CD14-positive monocyte (primary cell): ENCODE measurements around the gene FBXW12. TPM values are rescaled to one million over a fixed set of nuclear protein-coding genes. Genes with fewer than 3 reads are reported as not detected.
A peak's percentile ranks its signal among the peaks of the same experiment; 100 is the strongest.

Experiments
- DNase-seq, 3 donors: peaks; one replicate each; pipeline ENCODE4 v3.0.0-alpha.2; 2011 to 2022
- H2AFZ ChIP-seq: 2 replicates; pipeline ENCODE4 v1.6.0; 2012; ENCODE audit warnings: mild to moderate bottlenecking, low read depth, low read length, inconsistent platforms; ENCODE audit not compliant: insufficient read depth, poor library complexity, severe bottlenecking
- H3K27ac ChIP-seq, 2 donors: 1 replicate in 1 of 2; 2 replicates in 1 of 2; pipeline ENCODE4 v1.5.1; 2012 to 2013; ENCODE audit warnings: low read length in 2 of 2, control low read depth in 1 of 2, inconsistent platforms in 1 of 2, low read depth in 1 of 2, mild to moderate bottlenecking in 1 of 2
- H3K27me3 ChIP-seq, 2 donors: one replicate each; pipeline versions ENCODE4 v1.6.0 to v1.6.1; 2011 to 2013; ENCODE audit warnings: low read length in 2 of 2; ENCODE audit not compliant: control insufficient read depth in 2 of 2, insufficient read depth in 2 of 2
- H3K36me3 ChIP-seq, 2 donors: replicated peaks in 1 of 2; 1 replicate in 1 of 2; 2 replicates in 1 of 2; pipeline versions ENCODE4 v1.5.1 to v1.6.1; 2012 to 2013; ENCODE audit warnings: low read length in 2 of 2, control low read depth in 1 of 2, inconsistent platforms in 1 of 2, mild to moderate bottlenecking in 1 of 2; ENCODE audit not compliant: insufficient read depth in 2 of 2, control insufficient read depth in 1 of 2
- H3K4me1 ChIP-seq, 2 donors: 1 replicate in 1 of 2; 2 replicates in 1 of 2; pipeline versions ENCODE4 v1.5.1 to v1.6.1; 2012 to 2013; ENCODE audit warnings: low read length in 2 of 2, control low read depth in 1 of 2, inconsistent platforms in 1 of 2, mild to moderate bottlenecking in 1 of 2, moderate library complexity in 1 of 2; ENCODE audit not compliant: insufficient read depth in 2 of 2, control insufficient read depth in 1 of 2
- H3K4me2 ChIP-seq: replicated peaks from 2 replicates; pipeline ENCODE3; 2012; ENCODE audit warnings: low read length, moderate library complexity, mild to moderate bottlenecking; ENCODE audit not compliant: poor library complexity, severe bottlenecking; ENCODE audit errors: extremely low read depth
- H3K4me3 ChIP-seq, 3 experiments: fragments of 200-600 bp in 1 of 3; sonication (generic) in 1 of 3; replicated peaks in 1 of 3; 1 replicate in 2 of 3; 2 replicates in 1 of 3; pipeline ENCODE4 v1.5.1; 2011 to 2013; ENCODE audit warnings: low read length in 3 of 3, mild to moderate bottlenecking in 3 of 3, control low read depth in 2 of 3, low read depth in 2 of 3, inconsistent platforms in 1 of 3, moderate library complexity in 1 of 3
- H3K79me2 ChIP-seq: 2 replicates; pipeline ENCODE4 v1.6.0; 2012; ENCODE audit warnings: mild to moderate bottlenecking, control low read depth, inconsistent platforms, low read length, moderate library complexity; ENCODE audit not compliant: insufficient read depth
- H3K9ac ChIP-seq: 2 replicates; pipeline ENCODE4 v1.6.0; 2017; ENCODE audit warnings: low read length, mild to moderate bottlenecking; ENCODE audit not compliant: insufficient read depth, poor library complexity, severe bottlenecking
- H3K9me3 ChIP-seq, 2 donors: replicated peaks in 1 of 2; 1 replicate in 1 of 2; 2 replicates in 1 of 2; pipeline versions ENCODE4 v1.5.1 to v1.6.1; 2012 to 2013; ENCODE audit warnings: low read length in 2 of 2, control low read depth in 1 of 2; ENCODE audit not compliant: control insufficient read depth in 1 of 2, insufficient read depth in 1 of 2
- H4K20me1 ChIP-seq: 2 replicates; pipeline ENCODE4 v1.6.0; 2012; ENCODE audit warnings: mild to moderate bottlenecking, low read length, control low read depth, moderate library complexity; ENCODE audit not compliant: insufficient read depth
- H3K27ac Mint-ChIP-seq, 7 donors: one replicate each; pipeline ENCODE4 v1.8.0; 2020; ENCODE audit warnings: mild to moderate bottlenecking in 7 of 7, mixed read lengths in 7 of 7, moderate library complexity in 6 of 7, inconsistent platforms in 2 of 7
- H3K27me3 Mint-ChIP-seq, 3 donors: one replicate each; pipeline ENCODE4 v1.8.0; 2021 to 2022; ENCODE audit warnings: low read depth in 3 of 3, mild to moderate bottlenecking in 3 of 3, mixed read lengths in 3 of 3, moderate library complexity in 3 of 3, inconsistent platforms in 1 of 3
- H3K36me3 Mint-ChIP-seq, 2 donors: one replicate each; pipeline ENCODE4 v1.8.0; 2020; ENCODE audit warnings: mixed read lengths in 2 of 2, inconsistent platforms in 1 of 2, mild to moderate bottlenecking in 1 of 2
- H3K4me1 Mint-ChIP-seq: one replicate; pipeline ENCODE4 v1.8.0; 2020; ENCODE audit warnings: mild to moderate bottlenecking, mixed read lengths
- H3K4me3 Mint-ChIP-seq, 2 donors: one replicate each; pipeline ENCODE4 v1.8.0; 2020; ENCODE audit warnings: mild to moderate bottlenecking in 2 of 2, mixed read lengths in 2 of 2, moderate library complexity in 1 of 2
- H3K9me3 Mint-ChIP-seq, 7 donors: one replicate each; pipeline ENCODE4 v1.8.0; 2020 to 2022; ENCODE audit warnings: mixed read lengths in 7 of 7, mild to moderate bottlenecking in 6 of 7, moderate library complexity in 6 of 7, inconsistent platforms in 2 of 7
- CTCF ChIP-seq: fragments of 200-600 bp; IDR thresholded peaks from one replicate; pipeline ENCODE4 v1.8.0; 2022; ENCODE audit warnings: antibody characterized with exemption, mild to moderate bottlenecking
- WGBS: methylation state at CpG from one replicate; pipeline ENCODE4 v1.1.5; 2013; ENCODE audit warnings: missing lambda C conversion rate; ENCODE audit not compliant: insufficient coverage; 5-methylcytosine and 5-hydroxymethylcytosine counted together
- intact Hi-C, 2 donors: fragments of 100-400 bp; cut with micrococcal nuclease; formaldehyde crosslinking; loops; one replicate each; pipeline versions ENCODE4 v1.15.0 to v1.15.1; 2023
- polyA plus RNA-seq, 3 donors: library from polyadenylated mRNA; depleted of rRNA in 1 of 3; unstranded in 2 of 3; stranded (reverse) in 1 of 3; fragments of 300-500 nt in 2 of 3; fragments of >200 nt in 1 of 3; fragmentation: Illumina TruSeq in 2 of 3; gene quantifications; 1 replicate in 2 of 3; 2 replicates in 1 of 3; pipeline ENCODE4 v1.2.3, GENCODE V29; 2012 to 2021

The FBXW12 gene
- polyA plus RNA-seq, 3 donors, result not detected

GRCh38 chr3:48433472-48434118, 61.6 kb downstream of the FBXW12 start:
- no peak overlapping the region for H3K27ac Mint-ChIP-seq
- peaks cover 9 to 20% (median 11%) of the 10 kb centered on the region in 3 donors for H3K27me3 Mint-ChIP-seq
- Histone ChIP-seq H3K4me3 (no peak overlapping the region), H2AFZ (no peak overlapping the region), H3K4me2 (no peak overlapping the region), H3K36me3 (peaks cover 12 to 29% of the 10 kb centered on the region in 2 donors), H3K4me1 (peaks cover 11 to 17% of the 10 kb centered on the region in 2 donors), H3K9me3 (no peaks in the 10 kb centered on the region), H3K79me2 (peaks cover 4% of the 10 kb centered on the region), H3K9ac (no peak overlapping the region), H3K27me3 (peaks cover 0 to 12% of the 10 kb centered on the region in 2 donors), H3K27ac (no peak overlapping the region), H4K20me1 (no peaks in the 10 kb centered on the region)
- DNase-seq, result no peak
- 95% methylated on average over 7 of the region's 12 CpGs for WGBS
- peaks cover 24% of the 10 kb centered on the region for H3K4me1 Mint-ChIP-seq
- intact Hi-C loops, result loop anchor here in 1 of 2 donors (10.0 kb wide), 1 partner anchor 239 kb away; no protein-coding TSS in a partner anchor
- no peak overlapping the region for H3K4me3 Mint-ChIP-seq
- no peak for TF ChIP-seq CTCF
- no peaks in the 10 kb centered on the region for H3K9me3 Mint-ChIP-seq
- peaks cover 24 to 32% of the 10 kb centered on the region in 2 donors for H3K36me3 Mint-ChIP-seq

GRCh38 chr3:48434591-48435222, 62.7 kb downstream of the FBXW12 start:
- no peak overlapping the region for H3K9ac ChIP-seq
- H3K4me3 ChIP-seq, result no peak overlapping the region
- peaks cover 15% of the 10 kb centered on the region for H3K79me2 ChIP-seq
- H3K9me3 ChIP-seq, result no peaks in the 10 kb centered on the region
- no peak for DNase-seq
- peaks cover 24 to 32% of the 10 kb centered on the region in 2 donors for H3K36me3 Mint-ChIP-seq
- peak overlapping the region in 2 of 7 donors; percentile 10 to 44 for H3K27ac Mint-ChIP-seq
- no peak for TF ChIP-seq CTCF
- no peaks in the 10 kb centered on the region for H3K9me3 Mint-ChIP-seq
- peaks cover 0 to 9% of the 10 kb centered on the region in 2 donors for H3K27me3 ChIP-seq
- peaks cover 15 to 25% of the 10 kb centered on the region in 2 donors for H3K4me1 ChIP-seq
- peaks cover 33% of the 10 kb centered on the region for H3K4me1 Mint-ChIP-seq
- intact Hi-C loops, result loop anchor here (5.0 to 10.0 kb wide), 2 partner anchors 32 to 240 kb away; no protein-coding TSS in a partner anchor
- H3K27me3 Mint-ChIP-seq, result peaks cover 8 to 14% (median 9%) of the 10 kb centered on the region in 3 donors
- peak overlapping the region in 1 of 2 donors; percentile 17 for H3K27ac ChIP-seq
- WGBS, result 80% methylated on average over 13 of the region's 15 CpGs
- no peak overlapping the region for H3K4me2 ChIP-seq
- H3K36me3 ChIP-seq, result peaks cover 12 to 29% of the 10 kb centered on the region in 2 donors
- H3K4me3 Mint-ChIP-seq, result no peak overlapping the region
- no peak overlapping the region for H2AFZ ChIP-seq
- no peaks in the 10 kb centered on the region for H4K20me1 ChIP-seq
